IMR-90 (cell line): ENCODE measurements around the gene SLC39A11. TPM values are rescaled to one million over a fixed set of nuclear protein-coding genes. Genes with fewer than 3 reads are reported as not detected.

ENCODE experiments used
- ATAC-seq: fragments of 200-7000 bp; cut with Tn5 transposase; 2 replicates; pipeline ENCODE4 v1.9.1; 2020; ENCODE audit warnings: low read depth, mild to moderate bottlenecking, moderate library complexity
- BruUV-seq: library from RNA; stranded (reverse); fragments of 400-500 nt; replicated peaks from 2 replicates; lab custom pipeline; 2021; lab: Mats Ljungman, UMichigan
- CTCF ChIA-PET: fragments of 300-600 bp; formaldehyde crosslinking; extraction: SDS; loops from one replicate; lab custom pipeline; 2021; ENCODE audit warnings: antibody characterized with exemption; lab: Yijun Ruan, JAX
- POLR2A ChIA-PET: fragments of 300-600 bp; sonication (Branson Sonifier 250); formaldehyde crosslinking; loops from one replicate; lab custom pipeline; 2022; ENCODE audit warnings: antibody characterized with exemption; ENCODE audit not compliant: unreplicated experiment; lab: Charles Lee
- DNase-seq: peaks from one replicate; pipeline ENCODE4 v3.0.0; 2013
- H2AFZ ChIP-seq: replicated peaks from 2 replicates; pipeline ENCODE3; 2013; ENCODE audit warnings: low read length, mild to moderate bottlenecking; ENCODE audit not compliant: poor library complexity
- H2AK5ac ChIP-seq: 2 replicates; pipeline ENCODE4 v1.6.1; 2013; ENCODE audit warnings: low read depth, low read length, inconsistent platforms
- H2AK9ac ChIP-seq: replicated peaks from 2 replicates; pipeline ENCODE3; 2013; ENCODE audit warnings: mild to moderate bottlenecking, low read depth, low read length, moderate library complexity; ENCODE audit not compliant: poor library complexity
- H2BK120ac ChIP-seq: 2 replicates; pipeline ENCODE4 v1.6.1; 2013; ENCODE audit warnings: low read depth, low read length, inconsistent platforms
- H2BK15ac ChIP-seq: 3 replicates; pipeline ENCODE4 v1.6.1; 2013; ENCODE audit warnings: low read depth, low read length, inconsistent platforms
- H2BK20ac ChIP-seq: 2 replicates; pipeline ENCODE4 v1.6.1; 2013; ENCODE audit warnings: low read depth, mild to moderate bottlenecking, inconsistent platforms, low read length, moderate library complexity
- H2BK5ac ChIP-seq: 2 replicates; pipeline ENCODE4 v1.6.1; 2013; ENCODE audit warnings: mild to moderate bottlenecking, low read depth, low read length, inconsistent platforms; ENCODE audit not compliant: poor library complexity, severe bottlenecking
- H3K14ac ChIP-seq: replicated peaks from 2 replicates; pipeline ENCODE4 v1.6.1; 2013; ENCODE audit warnings: low read depth, low read length, inconsistent platforms
- H3K18ac ChIP-seq: 2 replicates; pipeline ENCODE4 v1.6.1; 2013; ENCODE audit warnings: low read depth, low read length, control low read depth
- H3K23ac ChIP-seq: 2 replicates; pipeline ENCODE4 v1.6.1; 2013; ENCODE audit warnings: low read depth, low read length, inconsistent platforms
- H3K27ac ChIP-seq: 2 replicates; pipeline ENCODE4 v1.5.1; 2013; ENCODE audit warnings: mild to moderate bottlenecking, control low read depth, low read length; ENCODE audit not compliant: insufficient read depth
- H3K27me3 ChIP-seq: 2 replicates; pipeline ENCODE4 v1.6.1; 2013; ENCODE audit warnings: low read length; ENCODE audit not compliant: control insufficient read depth, insufficient read depth
- H3K36me3 ChIP-seq: 2 replicates; pipeline ENCODE4 v1.6.1; 2013; ENCODE audit warnings: low read length, mixed read lengths; ENCODE audit not compliant: control insufficient read depth, insufficient read depth
- H3K4ac ChIP-seq: 2 replicates; pipeline ENCODE4 v1.6.1; 2013; ENCODE audit warnings: low read depth, low read length, inconsistent platforms
- H3K4me1 ChIP-seq: 2 replicates; pipeline ENCODE4 v1.6.1; 2013; ENCODE audit warnings: low read length, mixed read lengths; ENCODE audit not compliant: control insufficient read depth, insufficient read depth
- H3K4me2 ChIP-seq: 2 replicates; pipeline ENCODE4 v1.6.1; 2013; ENCODE audit warnings: low read depth, mild to moderate bottlenecking, control low read depth, low read length, moderate library complexity
- H3K4me3 ChIP-seq: 2 replicates; pipeline ENCODE4 v1.5.1; 2013; ENCODE audit warnings: low read depth, mild to moderate bottlenecking, control low read depth, low read length, moderate library complexity; ENCODE audit not compliant: insufficient read depth
- H3K56ac ChIP-seq: 2 replicates; pipeline ENCODE4 v1.6.1; 2013; ENCODE audit warnings: low read length, inconsistent platforms; ENCODE audit not compliant: insufficient read depth; ENCODE audit errors: extremely low read depth
- H3K79me1 ChIP-seq, 2 experiments: 2 replicates each; pipeline ENCODE4 v1.6.1; 2013; ENCODE audit warnings: low read length in 2 of 2, inconsistent platforms in 1 of 2, low read depth in 1 of 2
- H3K9ac ChIP-seq: 2 replicates; pipeline ENCODE4 v1.6.1; 2013; ENCODE audit warnings: low read depth, low read length, control low read depth
- H3K9me1 ChIP-seq: 2 replicates; pipeline ENCODE4 v1.6.1; 2013; ENCODE audit warnings: low read length, inconsistent platforms; ENCODE audit not compliant: insufficient read depth
- H3K9me3 ChIP-seq: 2 replicates; pipeline ENCODE4 v1.6.1; 2013; ENCODE audit warnings: low read length; ENCODE audit not compliant: control insufficient read depth, insufficient read depth
- H4K20me1 ChIP-seq: 2 replicates; pipeline ENCODE4 v1.6.1; 2013; ENCODE audit warnings: low read length, inconsistent platforms; ENCODE audit not compliant: insufficient read depth
- H4K5ac ChIP-seq: 2 replicates; pipeline ENCODE4 v1.6.1; 2013; ENCODE audit warnings: mild to moderate bottlenecking, low read depth, low read length, control low read depth
- H4K8ac ChIP-seq, 2 experiments: 2 replicates each; pipeline ENCODE4 v1.6.1; 2013; ENCODE audit warnings: low read depth in 2 of 2, low read length in 2 of 2, control low read depth in 1 of 2, inconsistent platforms in 1 of 2
- H4K91ac ChIP-seq: 2 replicates; pipeline ENCODE4 v1.6.1; 2013; ENCODE audit warnings: low read depth, low read length, inconsistent platforms; ENCODE audit not compliant: insufficient read depth
- BHLHE40 ChIP-seq: fragments of 150-350 bp; IDR thresholded peaks from 2 replicates; pipeline ENCODE4 v1.6.1; 2016; ENCODE audit warnings: mild to moderate bottlenecking, low read depth, low read length
- CHD1 ChIP-seq: IDR thresholded peaks from 2 replicates; pipeline ENCODE4 v1.6.1; 2012; ENCODE audit warnings: low read depth, low read length, improper control_type of control experiment
- FOS ChIP-seq: fragments of 150-350 bp; IDR thresholded peaks from 2 replicates; pipeline ENCODE4 v1.6.1; 2016; ENCODE audit warnings: low read depth, low read length
- MAZ ChIP-seq: IDR thresholded peaks from 2 replicates; pipeline ENCODE4 v1.6.1; 2012; ENCODE audit warnings: low read depth, mild to moderate bottlenecking, low read length, improper control_type of control experiment, moderate library complexity, borderline replicate concordance
- MXI1 ChIP-seq: IDR thresholded peaks from 2 replicates; pipeline ENCODE4 v1.6.1; 2012; ENCODE audit warnings: low read depth, mild to moderate bottlenecking, low read length, moderate library complexity, borderline replicate concordance
- NFE2L2 ChIP-seq: fragments of 150-350 bp; IDR thresholded peaks from 2 replicates; pipeline ENCODE4 v1.6.1; 2016; ENCODE audit warnings: low read depth, mild to moderate bottlenecking, low read length
- POLR2A ChIP-seq: IDR thresholded peaks from 2 replicates; pipeline ENCODE4 v1.6.1; 2012; ENCODE audit warnings: mild to moderate bottlenecking, low read depth, low read length
- RAD21 ChIP-seq: IDR thresholded peaks from 2 replicates; pipeline ENCODE4 v1.6.1; 2012; ENCODE audit warnings: low read length, improper control_type of control experiment
- RCOR1 ChIP-seq: IDR thresholded peaks from 2 replicates; pipeline ENCODE4 v1.6.1; 2012; ENCODE audit warnings: mild to moderate bottlenecking, low read length, improper control_type of control experiment; ENCODE audit not compliant: insufficient replicate concordance
- SMC3 ChIP-seq: fragments of 150-350 bp; IDR thresholded peaks from 2 replicates; pipeline ENCODE4 v1.6.1; 2016; ENCODE audit warnings: low read depth, mild to moderate bottlenecking, antibody characterized with exemption, low read length, moderate library complexity
- WGBS, 2 experiments: methylation state at CpG; one replicate each; pipeline versions ENCODE4 v1.1.5 to v1.1.7; 2013; ENCODE audit warnings: missing lambda C conversion rate in 2 of 2; ENCODE audit not compliant: insufficient read length in 1 of 2; ENCODE audit errors: extremely low coverage in 2 of 2; 5-methylcytosine and 5-hydroxymethylcytosine counted together
- dilution Hi-C: fragments of 300-500 bp; cut with HindIII; formaldehyde crosslinking; loops from one replicate; pipeline ENCODE4 v1.14.3; 2018; ENCODE audit warnings: low sequenced_read_pairs; ENCODE audit not compliant: unreplicated experiment
- in situ Hi-C: fragments of 300-500 bp; cut with MboI; formaldehyde crosslinking; loops from 3 replicates; pipeline ENCODE4 v1.14.3; 2019; ENCODE audit warnings: low sequenced_read_pairs, inconsistent platforms, mixed read lengths
- intact Hi-C: fragments of 100-400 bp; cut with micrococcal nuclease; formaldehyde crosslinking; loops from 2 replicates; pipeline ENCODE4 v1.10.0; 2022
- polyA plus RNA-seq, 3 experiments: library from polyadenylated mRNA; depleted of rRNA; stranded (reverse); fragments of >200 nt; gene quantifications; 2 replicates each; pipeline ENCODE4 v1.2.3, GENCODE V29; 2012; ENCODE audit warnings: low replicate concordance in 1 of 3
- total RNA-seq: library from RNA; depleted of rRNA; stranded (reverse); fragments of >200 nt; gene quantifications from 2 replicates; pipeline ENCODE4 v1.2.3, GENCODE V29; 2012
- TF ChIP-seq, protein P1 (sequence below): fragments of 150-350 bp; IDR thresholded peaks from 2 replicates; pipeline ENCODE4 v1.6.1; 2017; ENCODE audit warnings: mild to moderate bottlenecking, antibody characterized with exemption, low read length, low read depth
- TF ChIP-seq, protein P2 (sequence below): fragments of 150-350 bp; IDR thresholded peaks from 2 replicates; pipeline ENCODE4 v1.6.1; 2016; ENCODE audit warnings: low read depth, mild to moderate bottlenecking, low read length, moderate library complexity, borderline replicate concordance

The SLC39A11 gene
- total and polyA plus RNA-seq, 2 of the 4 experiments (the other 2 are of a cell fraction) = 8.8 to 14.3 TPM

DNA sequence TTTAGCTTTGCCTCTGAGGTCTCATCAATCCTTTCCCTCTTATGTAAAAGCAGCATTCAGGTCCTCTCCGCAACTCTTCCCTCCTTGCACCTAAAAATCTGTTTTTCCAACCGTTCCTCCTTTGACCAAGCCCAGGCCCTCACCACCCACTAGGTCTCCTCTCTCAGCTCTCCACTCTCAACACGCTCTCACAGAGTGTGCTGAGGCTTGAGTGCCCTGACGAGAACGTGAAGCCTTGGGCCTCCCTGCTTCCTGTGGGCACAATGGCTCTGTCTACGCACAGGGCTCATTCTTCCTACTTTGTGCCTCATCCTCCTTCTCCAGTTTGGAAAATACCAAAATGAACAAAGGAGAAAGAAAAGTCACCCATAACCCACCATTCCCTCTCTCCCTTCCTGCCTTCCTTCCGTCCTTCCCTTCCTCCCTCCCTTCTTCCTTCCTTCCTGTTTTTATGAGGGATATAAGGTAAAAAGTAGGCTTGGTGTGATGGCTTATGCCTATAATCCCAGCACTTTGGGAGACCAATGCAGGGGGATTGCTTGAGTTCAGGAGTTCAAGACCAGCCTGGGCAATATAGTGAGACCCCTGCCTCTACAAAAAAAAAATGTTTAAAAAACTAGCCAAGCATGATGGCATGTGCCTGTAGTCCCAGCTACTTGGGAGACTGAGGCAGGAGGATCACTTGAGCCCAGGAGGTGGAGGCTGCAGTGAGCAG lies 31.3 kb upstream of the SLC39A11 start:
- no peak overlapping the region for H2AK5ac ChIP-seq
- no peak overlapping the region for H3K9ac ChIP-seq
- no peaks in the 10 kb centered on the region for H3K79me1 ChIP-seq
- H2BK20ac ChIP-seq = no peak overlapping the region
- no peak overlapping the region for H4K8ac ChIP-seq
- H3K23ac ChIP-seq = no peak overlapping the region; the same call in 1 of the 2 replicates
- H2AFZ ChIP-seq = no peak overlapping the region
- no peak overlapping the region for H2BK120ac ChIP-seq
- no peak for DNase-seq
- H3K4me2 ChIP-seq = no peak overlapping the region
- no peaks in the 10 kb centered on the region for H3K9me1 ChIP-seq
- peak overlapping the region; percentile 37 for H2AK9ac ChIP-seq
- H3K36me3 ChIP-seq = no peaks in the 10 kb centered on the region
- in situ Hi-C loops = no loop called here
- no peaks in the 10 kb centered on the region for H3K9me3 ChIP-seq
- H3K4ac ChIP-seq = no peak overlapping the region
- no peak overlapping the region for H4K91ac ChIP-seq
- H3K4me3 ChIP-seq = no peak overlapping the region
- no peak overlapping the region for H3K27ac ChIP-seq
- no peak overlapping the region for H3K18ac ChIP-seq
- WGBS, 2 experiments = 91% methylated on average over 5 of the region's 7 CpGs; no CpG with 5 or more reads in 1 of the 2 experiments
- no TSS peak for BruUV-seq
- no peaks in the 10 kb centered on the region; the same call in 1 of the 2 replicates for H3K27me3 ChIP-seq
- H3K14ac ChIP-seq = no peak overlapping the region
- dilution Hi-C loops = no loop called here
- H2BK5ac ChIP-seq = no peak overlapping the region
- intact Hi-C loops = loop anchor here (2.0 kb wide), 1 partner anchor 27 kb away; no protein-coding TSS in a partner anchor
- H3K56ac ChIP-seq = no peak overlapping the region
- H4K5ac ChIP-seq = no peak overlapping the region
- H3K4me1 ChIP-seq = no peaks in the 10 kb centered on the region
- no peak overlapping the region for H2BK15ac ChIP-seq
- no peak for ATAC-seq
- CTCF ChIA-PET = no interaction called here
- POLR2A ChIA-PET = no interaction called here
- TF ChIP-seq NFE2L2 = no peak
- no peak for TF ChIP-seq CHD1
- TF ChIP-seq, protein P1, sequence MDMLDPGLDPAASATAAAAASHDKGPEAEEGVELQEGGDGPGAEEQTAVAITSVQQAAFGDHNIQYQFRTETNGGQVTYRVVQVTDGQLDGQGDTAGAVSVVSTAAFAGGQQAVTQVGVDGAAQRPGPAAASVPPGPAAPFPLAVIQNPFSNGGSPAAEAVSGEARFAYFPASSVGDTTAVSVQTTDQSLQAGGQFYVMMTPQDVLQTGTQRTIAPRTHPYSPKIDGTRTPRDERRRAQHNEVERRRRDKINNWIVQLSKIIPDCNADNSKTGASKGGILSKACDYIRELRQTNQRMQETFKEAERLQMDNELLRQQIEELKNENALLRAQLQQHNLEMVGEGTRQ = no peak
- TF ChIP-seq BHLHE40 = no peak
- TF ChIP-seq, protein P2, sequence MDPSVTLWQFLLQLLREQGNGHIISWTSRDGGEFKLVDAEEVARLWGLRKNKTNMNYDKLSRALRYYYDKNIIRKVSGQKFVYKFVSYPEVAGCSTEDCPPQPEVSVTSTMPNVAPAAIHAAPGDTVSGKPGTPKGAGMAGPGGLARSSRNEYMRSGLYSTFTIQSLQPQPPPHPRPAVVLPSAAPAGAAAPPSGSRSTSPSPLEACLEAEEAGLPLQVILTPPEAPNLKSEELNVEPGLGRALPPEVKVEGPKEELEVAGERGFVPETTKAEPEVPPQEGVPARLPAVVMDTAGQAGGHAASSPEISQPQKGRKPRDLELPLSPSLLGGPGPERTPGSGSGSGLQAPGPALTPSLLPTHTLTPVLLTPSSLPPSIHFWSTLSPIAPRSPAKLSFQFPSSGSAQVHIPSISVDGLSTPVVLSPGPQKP = no peak
- TF ChIP-seq MAZ = no peak
- no peak for TF ChIP-seq POLR2A
- TF ChIP-seq SMC3 = no peak
- no peak for TF ChIP-seq MXI1
- TF ChIP-seq FOS = no peak
- TF ChIP-seq RAD21 = no peak
- TF ChIP-seq RCOR1 = no peak
- H4K20me1 ChIP-seq = no peaks in the 10 kb centered on the region
